Prostate gland (tissue), 2 donors: ENCODE results near the gene ACLY. TPM values are rescaled to one million over a fixed set of nuclear protein-coding genes. Genes with fewer than 3 reads are reported as not detected.

ENCODE experiments used
- DNase-seq: peaks from one replicate; pipeline ENCODE4 v3.0.0-alpha.2; 2019; ENCODE audit warnings: low spot score
- H3K27ac ChIP-seq, 2 donors: fragments of 200-600 bp; sonication (generic); 2 replicates each; pipeline ENCODE4 v1.5.1; 2017 to 2019
- H3K27me3 ChIP-seq: fragments of 200-600 bp; sonication (generic); replicated peaks from 2 replicates; pipeline ENCODE4 v1.5.1; 2019; ENCODE audit not compliant: insufficient read depth
- H3K36me3 ChIP-seq, 2 donors: fragments of 200-600 bp; sonication (generic); 1 replicate in 1 of 2; 2 replicates in 1 of 2; pipeline versions ENCODE4 v1.5.1 to v1.8.1; 2017 to 2019
- H3K4me1 ChIP-seq: fragments of 200-600 bp; sonication (generic); replicated peaks from 2 replicates; pipeline ENCODE4 v1.5.1; 2019
- H3K4me3 ChIP-seq, 2 donors: fragments of 200-600 bp; sonication (generic); 2 replicates each; pipeline ENCODE4 v1.5.1; 2017 to 2019
- H3K9me3 ChIP-seq: fragments of 200-600 bp; sonication (generic); 2 replicates; pipeline ENCODE4 v1.5.1; 2017
- CTCF ChIP-seq, 4 experiments: fragments of 200-600 bp in 2 of 4; fragments of 450-650 bp in 2 of 4; sonication (generic) in 2 of 4; IDR thresholded peaks; 1 replicate in 3 of 4; 2 replicates in 1 of 4; pipeline ENCODE4 v1.5.1; 2016 to 2019; ENCODE audit warnings: antibody characterized with exemption in 4 of 4, mild to moderate bottlenecking in 2 of 4, moderate library complexity in 2 of 4
- POLR2A ChIP-seq: fragments of 450-650 bp; IDR thresholded peaks from one replicate; pipeline ENCODE4 v1.6.1; 2016; ENCODE audit warnings: antibody characterized with exemption, mild to moderate bottlenecking
- POLR2AphosphoS5 ChIP-seq: sonication (generic); formaldehyde crosslinking; IDR thresholded peaks from one replicate; pipeline ENCODE4 v1.6.1; 2017; ENCODE audit warnings: antibody characterized with exemption
- WGBS: methylation state at CpG from one replicate; pipeline ENCODE4 v1.1.5; 2018; 5-methylcytosine and 5-hydroxymethylcytosine counted together
- intact Hi-C: fragments of 100-400 bp; cut with DNase I; formaldehyde crosslinking; loops from one replicate; pipeline ENCODE4 v1.14.2; 2022
- total RNA-seq, 2 donors: library from RNA; depleted of rRNA; stranded (reverse); fragments of >200 nt; gene quantifications; one replicate each; pipeline ENCODE4 v1.1.0, GENCODE V29; 2016

The ACLY gene
- 100 to 1,000 TPM; 114 to 203 TPM for total RNA-seq

- no peaks in the 10 kb centered on the region for H3K9me3 ChIP-seq
- no peaks in the 10 kb centered on the region for H3K4me1 ChIP-seq
- H3K27me3 ChIP-seq, result no peaks in the 10 kb centered on the region
- TF ChIP-seq CTCF (IDR thresholded peaks at IDR 0.05) (peak in 1 of 4 experiments; percentile 31), POLR2A (peak; percentile 88), POLR2AphosphoS5 (peak; percentile 93)
- intact Hi-C loops, result no loop called here
- no peaks in the 10 kb centered on the region for H3K36me3 ChIP-seq
- H3K4me3 ChIP-seq, result peak within 1 kb of the TSS; percentile 82 to 99
- peak; percentile 96 for DNase-seq
- under 1% methylated on average over 51 of the region's 80 CpGs for WGBS
- peak within 1 kb of the TSS; percentile 85 to 90 for H3K27ac ChIP-seq
Observed at GRCh38 chr17:41918314-41919164, at the start of gene ACLY. ACLY (minus strand) TSS chr17:41918951; CDS start chr17:41913873, 5,078 bp downstream.

- H3K9me3 ChIP-seq, result no peaks in the 10 kb centered on the region
- peaks cover 30% of the 10 kb centered on the region for H3K4me1 ChIP-seq
- TF ChIP-seq POLR2AphosphoS5 (no peak), POLR2A (no peak), CTCF (IDR thresholded peaks at IDR 0.05) (no peak)
- no peaks in the 10 kb centered on the region for H3K36me3 ChIP-seq
- WGBS, result 85% methylated on average over 37 of the region's 37 CpGs
- no peaks in the 10 kb centered on the region for H3K27me3 ChIP-seq
- no peak for DNase-seq
- intact Hi-C loops, result loop anchor here (5.0 kb wide), 1 partner anchor 49 kb away; the partner anchor contains the start of gene DNAJC7
- H3K4me3 ChIP-seq, result peak overlapping the region; percentile 72 to 92
- H3K27ac ChIP-seq, result peak overlapping the region; percentile 84 to 91
Observed at GRCh38 chr17:41967921-41968578, 49.3 kb upstream of the ACLY start.

GRCh38 chr17:41967141-41967920, 48.6 kb upstream of the ACLY start:
- H3K27me3 ChIP-seq, result no peaks in the 10 kb centered on the region
- TF ChIP-seq POLR2AphosphoS5, result no peak
- no peak for TF ChIP-seq POLR2A
- no peak for TF ChIP-seq CTCF (IDR thresholded peaks at IDR 0.05)
- H3K4me1 ChIP-seq, result peaks cover 25% of the 10 kb centered on the region
- WGBS, result 12% methylated on average over 36 of the region's 39 CpGs
- peak overlapping the region; percentile 84 to 91 for H3K27ac ChIP-seq
- no peak for DNase-seq
- intact Hi-C loops, result loop anchor here (5.0 kb wide), 1 partner anchor 50 kb away; the partner anchor contains the start of gene DNAJC7
- H3K36me3 ChIP-seq, result no peaks in the 10 kb centered on the region
- H3K4me3 ChIP-seq, result peak overlapping the region; percentile 72 to 92
- H3K9me3 ChIP-seq, result no peaks in the 10 kb centered on the region

- peaks cover 18% of the 10 kb centered on the region for H3K4me1 ChIP-seq
- intact Hi-C loops, result loop anchor here (5.0 kb wide), 1 partner anchor 51 kb away; the partner anchor contains the start of gene DNAJC7
- H3K36me3 ChIP-seq, result no peaks in the 10 kb centered on the region
- under 1% methylated on average over 57 of the region's 71 CpGs for WGBS
- H3K9me3 ChIP-seq, result no peaks in the 10 kb centered on the region
- TF ChIP-seq POLR2A (peak; percentile 93), POLR2AphosphoS5 (peak; percentile 68), CTCF (IDR thresholded peaks at IDR 0.05) (peak in 2 of 4 experiments; percentile 5 to 30)
- peak; percentile 88 for DNase-seq
- peak within 1 kb of the TSS; percentile 84 to 91 for H3K27ac ChIP-seq
- H3K4me3 ChIP-seq, result peak within 1 kb of the TSS; percentile 72 to 92
- H3K27me3 ChIP-seq, result no peaks in the 10 kb centered on the region
Observed at GRCh38 chr17:41966463-41967140, 47.9 kb upstream of the ACLY start, which contains the start of gene CNP. CNP (plus strand) TSS chr17:41966795; CDS start chr17:41966885, 90 bp downstream.
